H1 (cell line): ENCODE results near the gene PCBP4. TPM values are rescaled to one million over a fixed set of nuclear protein-coding genes. Genes with fewer than 3 reads are reported as not detected.

Experiments used
- CTCF ChIA-PET: fragments of 300-600 bp; sonication (Branson Sonifier 250); formaldehyde crosslinking; loops from one replicate; lab custom pipeline; 2021; ENCODE audit not compliant: partially characterized antibody; lab: Charles Lee
- POLR2A ChIA-PET: fragments of 300-600 bp; sonication (Branson Sonifier 250); formaldehyde crosslinking; loops from one replicate; lab custom pipeline; 2021; ENCODE audit warnings: inconsistent platforms; ENCODE audit not compliant: partially characterized antibody; lab: Charles Lee
- DNase-seq, 2 experiments: peaks; one replicate each; pipeline versions ENCODE4 v3.0.0 to v3.0.0-alpha.2; 2010 to 2022; ENCODE audit warnings: low spot score in 2 of 2, low read depth in 1 of 2, mixed read lengths in 1 of 2
- FAIRE-seq: peaks from 2 replicates; lab custom pipeline; 2011; peaks lifted over from hg19 to GRCh38; lab: Jason Lieb, UNC
- H2AFZ ChIP-seq: 2 replicates; pipeline ENCODE4 v1.8.1; 2012; ENCODE audit warnings: low read length, inconsistent platforms
- H2AK5ac ChIP-seq: 2 replicates; pipeline ENCODE4 v1.6.1; 2013; ENCODE audit warnings: low read depth, low read length
- H2BK120ac ChIP-seq: replicated peaks from 2 replicates; pipeline ENCODE3; 2013; ENCODE audit warnings: low read depth, low read length, inconsistent platforms
- H2BK12ac ChIP-seq: 2 replicates; pipeline ENCODE4 v1.6.1; 2013; ENCODE audit warnings: low read depth, low read length
- H2BK15ac ChIP-seq: 2 replicates; pipeline ENCODE4 v1.6.1; 2013; ENCODE audit warnings: low read length
- H2BK20ac ChIP-seq: 2 replicates; pipeline ENCODE4 v1.6.1; 2013; ENCODE audit warnings: low read length
- H2BK5ac ChIP-seq: 2 replicates; pipeline ENCODE4 v1.6.1; 2013; ENCODE audit warnings: low read depth, low read length
- H3K14ac ChIP-seq: 2 replicates; pipeline ENCODE4 v1.6.1; 2013; ENCODE audit warnings: inconsistent platforms; ENCODE audit not compliant: insufficient read length
- H3K18ac ChIP-seq: 2 replicates; pipeline ENCODE4 v1.6.1; 2013; ENCODE audit warnings: low read length; ENCODE audit errors: extremely low read depth
- H3K23ac ChIP-seq: 2 replicates; pipeline ENCODE4 v1.6.1; 2013; ENCODE audit warnings: inconsistent platforms; ENCODE audit not compliant: insufficient read length
- H3K23me2 ChIP-seq: 2 replicates; pipeline ENCODE4 v1.6.1; 2013; ENCODE audit warnings: low read depth, low read length
- H3K27ac ChIP-seq: 2 replicates; pipeline ENCODE4 v1.6.1; 2011; ENCODE audit warnings: low read depth, low read length, inconsistent platforms
- H3K27me3 ChIP-seq, 4 experiments: replicated peaks in 1 of 4; 1 replicate in 1 of 4; 2 replicates in 3 of 4; pipeline versions ENCODE4 v1.6.1 to v1.8.1; 2011 to 2013; ENCODE audit warnings: low read length in 3 of 4, mild to moderate bottlenecking in 3 of 4, inconsistent platforms in 2 of 4, mixed read lengths in 2 of 4, moderate library complexity in 1 of 4; ENCODE audit not compliant: control insufficient read depth in 3 of 4, insufficient read depth in 3 of 4; ENCODE audit errors: extremely low read depth in 1 of 4
- H3K36me3 ChIP-seq, 4 experiments: 2 replicates each; pipeline versions ENCODE4 v1.6.1 to v1.8.1; 2011 to 2013; ENCODE audit warnings: mild to moderate bottlenecking in 4 of 4, low read length in 3 of 4, moderate library complexity in 2 of 4, control low read depth in 1 of 4, inconsistent platforms in 1 of 4; ENCODE audit not compliant: insufficient read depth in 4 of 4, control insufficient read depth in 2 of 4
- H3K4ac ChIP-seq: replicated peaks from 2 replicates; pipeline ENCODE3; 2013; ENCODE audit warnings: low read length, low read depth, mixed read lengths, inconsistent platforms; ENCODE audit not compliant: insufficient read length
- H3K4me1 ChIP-seq, 4 experiments: replicated peaks in 1 of 4; 1 replicate in 1 of 4; 2 replicates in 3 of 4; pipeline versions ENCODE4 v1.6.1 to v1.8.1; 2011 to 2013; ENCODE audit warnings: low read length in 3 of 4, inconsistent platforms in 2 of 4, mixed read lengths in 1 of 4; ENCODE audit not compliant: insufficient read depth in 4 of 4, control insufficient read depth in 3 of 4
- H3K4me2 ChIP-seq, 2 experiments: 2 replicates each; pipeline versions ENCODE4 v1.6.1 to v1.8.1; 2011 to 2013; ENCODE audit warnings: low read depth in 2 of 2, low read length in 2 of 2, control low read depth in 1 of 2, inconsistent platforms in 1 of 2, mild to moderate bottlenecking in 1 of 2; ENCODE audit not compliant: insufficient read depth in 1 of 2
- H3K4me3 ChIP-seq, 4 experiments: fragments of 200-600, 300-600 bp in 1 of 4; sonication (generic), shearing (Covaris generic), sonication (Bioruptor Twin) in 1 of 4; 2 replicates each; pipeline versions ENCODE4 v1.5.1 to v1.8.1; 2011 to 2016; ENCODE audit warnings: low read length in 4 of 4, low read depth in 3 of 4, control low read depth in 2 of 4, inconsistent platforms in 2 of 4, mild to moderate bottlenecking in 2 of 4, mixed read lengths in 1 of 4, moderate library complexity in 1 of 4; ENCODE audit not compliant: insufficient read depth in 2 of 4; ENCODE audit errors: extremely low read depth in 1 of 4
- H3K56ac ChIP-seq: replicated peaks from 2 replicates; pipeline ENCODE3; 2013; ENCODE audit warnings: low read depth, mild to moderate bottlenecking, mixed read lengths, low read length, inconsistent platforms; ENCODE audit not compliant: insufficient read length
- H3K79me1 ChIP-seq: 2 replicates; pipeline ENCODE4 v1.6.1; 2013; ENCODE audit warnings: low read depth, low read length, control low read depth
- H3K79me2 ChIP-seq, 2 experiments: 2 replicates each; pipeline versions ENCODE4 v1.6.1 to v1.8.1; 2012 to 2013; ENCODE audit warnings: low read length in 2 of 2, mild to moderate bottlenecking in 2 of 2, inconsistent platforms in 1 of 2; ENCODE audit not compliant: insufficient read depth in 2 of 2, control insufficient read depth in 1 of 2
- H3K9ac ChIP-seq, 4 experiments: replicated peaks in 1 of 4; 1 replicate in 1 of 4; 2 replicates in 3 of 4; pipeline versions ENCODE4 v1.6.1 to v1.8.1; 2011 to 2013; ENCODE audit warnings: low read depth in 3 of 4, low read length in 3 of 4, control low read depth in 2 of 4, mild to moderate bottlenecking in 2 of 4, moderate library complexity in 2 of 4, inconsistent platforms in 1 of 4; ENCODE audit errors: extremely low read depth in 1 of 4
- H3K9me3 ChIP-seq, 2 experiments: 2 replicates each; pipeline versions ENCODE4 v1.6.1 to v1.8.1; 2012 to 2013; ENCODE audit warnings: mild to moderate bottlenecking in 2 of 2, moderate library complexity in 2 of 2, control low read depth in 1 of 2, inconsistent platforms in 1 of 2, low read depth in 1 of 2, low read length in 1 of 2, mixed read lengths in 1 of 2; ENCODE audit not compliant: insufficient read depth in 2 of 2
- H4K20me1 ChIP-seq, 2 experiments: replicated peaks in 1 of 2; 2 replicates each; pipeline versions ENCODE3 to v1.8.1; 2011 to 2013; ENCODE audit warnings: inconsistent platforms in 2 of 2, low read length in 2 of 2, mild to moderate bottlenecking in 1 of 2; ENCODE audit not compliant: insufficient read depth in 2 of 2, control insufficient read depth in 1 of 2
- H4K5ac ChIP-seq: 2 replicates; pipeline ENCODE4 v1.6.1; 2013; ENCODE audit warnings: low read length, low read depth, mixed read lengths, inconsistent platforms; ENCODE audit not compliant: insufficient read length
- H4K8ac ChIP-seq: 2 replicates; pipeline ENCODE4 v1.8.0; 2013; ENCODE audit warnings: mild to moderate bottlenecking, moderate library complexity, low read length, inconsistent platforms; ENCODE audit not compliant: insufficient read depth; ENCODE audit errors: extremely low read depth
- H4K91ac ChIP-seq: replicated peaks from 2 replicates; pipeline ENCODE3; 2013; ENCODE audit warnings: low read length, mixed read lengths, inconsistent platforms; ENCODE audit not compliant: insufficient read length
- BCL11A ChIP-seq, 2 experiments: IDR thresholded peaks; one replicate each; pipeline ENCODE4 v1.6.1; 2011; ENCODE audit warnings: low read depth in 2 of 2, low read length in 2 of 2, mild to moderate bottlenecking in 2 of 2
- BRCA1 ChIP-seq: IDR thresholded peaks from 2 replicates; pipeline ENCODE4 v1.6.1; 2012; ENCODE audit warnings: low read depth, low read length, improper control_type of control experiment
- CEBPB ChIP-seq: IDR thresholded peaks from 2 replicates; pipeline ENCODE4 v1.6.1; 2012; ENCODE audit warnings: low read depth, low read length
- EP300 ChIP-seq, 2 experiments: IDR thresholded peaks; 1 replicate in 1 of 2; 2 replicates in 1 of 2; pipeline ENCODE4 v1.6.1; 2011 to 2012; ENCODE audit warnings: low read depth in 2 of 2, low read length in 2 of 2, mild to moderate bottlenecking in 2 of 2, borderline replicate concordance in 1 of 2, inconsistent platforms in 1 of 2, moderate library complexity in 1 of 2
- EZH2 ChIP-seq: fragments of 200-600 bp; sonication (generic); IDR thresholded peaks from 2 replicates; pipeline ENCODE4 v1.7.1; 2012; ENCODE audit warnings: low read depth, mild to moderate bottlenecking, moderate library complexity, low read length, inconsistent platforms; ENCODE audit not compliant: severe bottlenecking
- NRF1 ChIP-seq: IDR thresholded peaks from 2 replicates; pipeline ENCODE4 v1.6.1; 2011; ENCODE audit warnings: mild to moderate bottlenecking, low read depth, low read length, improper control_type of control experiment
- SAP30 ChIP-seq: fragments of 300-600 bp; sonication (generic); IDR thresholded peaks from 2 replicates; pipeline ENCODE4 v1.7.1; 2012; ENCODE audit warnings: low read length, moderate library complexity, mild to moderate bottlenecking, inconsistent platforms; ENCODE audit not compliant: insufficient read depth, insufficient replicate concordance
- TCF12 ChIP-seq: IDR thresholded peaks from 2 replicates; pipeline ENCODE4 v1.6.1; 2011; ENCODE audit warnings: low read depth, mild to moderate bottlenecking, low read length
- WGBS, 2 experiments: shearing (Covaris generic) in 1 of 2; methylation state at CpG; one replicate each; pipeline versions ENCODE4 v1.1.6 to v1.1.7; 2013 to 2015; ENCODE audit warnings: low lambda C conversion rate in 2 of 2, mixed read lengths in 2 of 2, inconsistent platforms in 1 of 2, low coverage in 1 of 2, missing lambda C conversion rate in 1 of 2; ENCODE audit not compliant: insufficient replicate concordance in 2 of 2, insufficient coverage in 1 of 2, insufficient read length in 1 of 2; ENCODE audit errors: extremely low coverage in 1 of 2, missing lambda C conversion rate in 1 of 2; 5-methylcytosine and 5-hydroxymethylcytosine counted together
- polyA plus RNA-seq, 7 experiments: library from polyadenylated mRNA; depleted of rRNA in 3 of 7; stranded (reverse) in 5 of 7; unstranded in 2 of 7; fragments of >200 nt in 5 of 7; fragments of 200-250 nt in 2 of 7; gene quantifications; 1 replicate in 5 of 7; 2 replicates in 1 of 7; 4 replicates in 1 of 7; pipeline versions ENCODE4 v1.2.1 to v1.2.3, GENCODE V29; 2011 to 2013; ENCODE audit warnings: missing spikeins in 2 of 7, mixed read lengths in 2 of 7
- total RNA-seq: library from RNA; stranded (reverse); fragmentation: NEBNext Ultra II Directional; extraction: Animal tissue kit (Norgen Biotek cat#: 25700); gene quantifications from 2 replicates; pipeline ENCODE4 v1.2.1, GENCODE V29; 2021

The PCBP4 gene
- total and polyA plus RNA-seq, 2 of the 8 experiments (the other 6 are each of a cell fraction or from before 2014, with no cell fraction given), result 16.4 to 34.1 TPM

DNA sequence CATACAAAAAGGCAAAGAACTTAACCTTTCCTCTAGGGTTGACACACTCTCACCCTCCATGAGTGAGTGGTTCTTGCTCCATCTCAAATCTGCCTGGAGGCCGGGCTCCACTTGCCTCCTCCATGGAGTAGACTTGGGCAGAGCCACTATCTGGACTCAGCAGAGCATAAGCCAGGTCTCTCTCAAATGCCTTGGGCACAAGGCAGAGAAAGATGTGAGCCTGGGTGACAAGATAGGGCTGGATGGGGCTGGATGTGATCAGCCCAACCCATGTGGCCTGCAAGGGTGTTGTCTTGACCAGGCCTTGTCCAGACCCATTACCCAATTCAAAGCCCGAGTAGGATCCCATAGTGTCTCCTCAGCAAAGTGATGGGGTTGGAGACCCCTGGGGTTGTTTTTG lies 32.6 kb upstream of the PCBP4 start:
- Histone ChIP-seq H4K20me1 (no peaks in the 10 kb centered on the region), H3K27ac (no peak overlapping the region), H3K4me1 (peaks cover 8 to 31% (median 14%) of the 10 kb centered on the region in 4 experiments), H3K4ac (no peak overlapping the region), H3K9ac (no peak overlapping the region), H4K91ac (no peak overlapping the region), H2AK5ac (no peak overlapping the region), H2BK15ac (no peak overlapping the region), H3K18ac (no peak overlapping the region), H3K23ac (no peak overlapping the region), H2AFZ (no peak overlapping the region), H4K8ac (no peak overlapping the region), H2BK12ac (no peak overlapping the region), H4K5ac (no peak overlapping the region), H3K27me3 (no peaks in the 10 kb centered on the region; a peak in 2 of 7 replicates), H2BK5ac (no peak overlapping the region), H2BK20ac (no peak overlapping the region), H3K79me1 (no peaks in the 10 kb centered on the region), H3K4me2 (no peak overlapping the region), H3K23me2 (peaks cover 5% of the 10 kb centered on the region; the same call in 1 of the 2 replicates), H3K79me2 (peaks cover 0 to 8% of the 10 kb centered on the region in 2 experiments; a peak in 3 of 4 replicates), H3K36me3 (peaks cover under 1 to 4% (median under 1%) of the 10 kb centered on the region in 4 experiments; a peak in 5 of 8 replicates), H3K9me3 (no peaks in the 10 kb centered on the region), H3K14ac (no peak overlapping the region), H3K56ac (no peak overlapping the region), H2BK120ac (no peak overlapping the region), H3K4me3 (no peak overlapping the region)
- POLR2A ChIA-PET, result interaction anchor here (2.1 kb wide), 1 partner anchor 8 kb away, joined by 12 read pairs; no protein-coding TSS in a partner anchor
- 94% methylated on average over 2 of the region's 2 CpGs; no CpG with 5 or more reads in 1 of the 2 experiments for WGBS, 2 experiments
- DNase-seq (no peak), FAIRE-seq (no peak)
- TF ChIP-seq NRF1, result no peak
- TF ChIP-seq BCL11A (IDR thresholded peaks at IDR 0.05; ENCODE audit: low read depth in 2 of 2, low read length in 2 of 2), result no peak
- no peak for TF ChIP-seq EP300 (IDR thresholded peaks at IDR 0.05; ENCODE audit: borderline replicate concordance in 1 of 2, low read depth in 2 of 2, low read length in 2 of 2)
- no peak for TF ChIP-seq SAP30
- no peak for TF ChIP-seq CEBPB
- no peak for TF ChIP-seq TCF12
- TF ChIP-seq BRCA1, result no peak
- no peak for TF ChIP-seq EZH2
- CTCF ChIA-PET, result interaction anchor here (1.1 to 24.7 kb wide), 7 partner anchors 17 to 144 kb away, joined by 3 to 984 read pairs (median 146); partner anchors contain the start of genes ACY1 and DUSP7
